Stimulated activated CD8-positive, alpha-beta memory T cell treated with anti-CD3 and anti-CD28 coated beads, Interleukin-15, amount 100 ng/mL, for 48 hours (primary cell): ENCODE results near the gene TEAD2.

ENCODE experiments used
- DNase-seq, 2 donors: peaks; one replicate each; pipeline ENCODE4 v3.0.0-alpha.2; 2020; ENCODE audit warnings: low read depth in 2 of 2

TEAD2 gene

GRCh38 chr19:49362048-49362928 lies at the start of gene TEAD2:
Gene TEAD2, minus strand, starts transcription at chr19:49362416. Its CDS starts 2,341 bp downstream, at chr19:49360075.
- DNase-seq: no peak

- no peak for DNase-seq
Observed at GRCh38 chr19:49411681-49412326, 49.6 kb upstream of the TEAD2 start.

GRCh38 chr19:49409441-49410029 lies 47.3 kb upstream of the TEAD2 start:
- DNase-seq: no peak

GRCh38 chr19:49408816-49409440 lies 46.7 kb upstream of the TEAD2 start:
- no peak for DNase-seq

GRCh38 chr19:49407482-49408015 lies 45.3 kb upstream of the TEAD2 start:
- DNase-seq: no peak

GRCh38 chr19:49407079-49407478 lies 44.9 kb upstream of the TEAD2 start:
- no peak for DNase-seq

- no peak for DNase-seq
Observed at GRCh38 chr19:49403404-49404187, 41.4 kb upstream of the TEAD2 start.

GRCh38 chr19:49400029-49400428 lies 37.8 kb upstream of the TEAD2 start:
- no peak for DNase-seq

GRCh38 chr19:49398931-49399330 lies 36.7 kb upstream of the TEAD2 start:
- no peak for DNase-seq

- DNase-seq: no peak
Observed at GRCh38 chr19:49398001-49398615, 35.9 kb upstream of the TEAD2 start.

GRCh38 chr19:49396738-49397505 lies 34.7 kb upstream of the TEAD2 start:
- no peak for DNase-seq

GRCh38 chr19:49395581-49396407 lies 33.6 kb upstream of the TEAD2 start:
- no peak for DNase-seq

- DNase-seq: no peak
Observed at GRCh38 chr19:49393881-49394280, 31.7 kb upstream of the TEAD2 start.

- DNase-seq: peak; percentile 56 to 63
Observed at GRCh38 chr19:49391581-49392399, 29.6 kb upstream of the TEAD2 start.

- DNase-seq: no peak
Observed at GRCh38 chr19:49390929-49391359, 28.7 kb upstream of the TEAD2 start.

- DNase-seq: no peak
Observed at GRCh38 chr19:49390131-49390928, 28.1 kb upstream of the TEAD2 start.

GRCh38 chr19:49389406-49389805 lies 27.2 kb upstream of the TEAD2 start:
- no peak for DNase-seq
